HG02981 (cell line): ENCODE results near the gene ZCWPW2.

Experiments used
- ATAC-seq: cut with Tn5 transposase; IDR thresholded peaks from one replicate; pipeline ENCODE4 v1.9.1; 2021; ENCODE audit warnings: mild to moderate bottlenecking, moderate library complexity; ENCODE audit not compliant: unreplicated experiment

Gene ZCWPW2

GRCh38 chr3:28348629-28349468, at the start of gene ZCWPW2, which contains the start of gene AZI2:
ZCWPW2 (plus strand) TSS chr3:28348721; CDS start chr3:28413069, 64,348 bp downstream.
AZI2 (minus strand) TSS chr3:28348824; CDS start chr3:28340617, 8,207 bp downstream.
- peak; percentile 83 for ATAC-seq

- no peak for ATAC-seq
Measured at GRCh38 chr3:28299705-28300104, 48.8 kb upstream of the ZCWPW2 start.

GRCh38 chr3:28300345-28300962, 48.1 kb upstream of the ZCWPW2 start:
- no peak for ATAC-seq

DNA sequence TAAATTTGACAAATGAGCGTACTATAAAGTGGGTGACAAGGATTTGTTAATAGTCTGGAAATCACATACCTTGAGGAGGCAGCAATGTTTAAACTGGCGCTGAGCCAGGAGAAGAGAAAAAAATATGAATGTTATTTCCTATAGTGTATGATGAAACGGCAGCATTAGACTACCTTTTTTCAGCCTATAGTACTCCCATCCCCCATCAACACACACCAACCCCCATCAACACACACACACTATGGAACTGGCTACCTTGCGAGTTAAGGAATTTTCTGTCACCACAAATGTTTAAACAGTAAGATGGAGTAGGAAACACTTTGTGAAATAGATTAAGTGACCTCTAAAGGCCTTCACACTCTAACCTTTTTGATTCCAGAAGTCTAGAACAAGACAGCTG, 46.8 kb upstream of the ZCWPW2 start:
- no peak for ATAC-seq

GRCh38 chr3:28308196-28308595, 40.3 kb upstream of the ZCWPW2 start:
- ATAC-seq = no peak

DNA sequence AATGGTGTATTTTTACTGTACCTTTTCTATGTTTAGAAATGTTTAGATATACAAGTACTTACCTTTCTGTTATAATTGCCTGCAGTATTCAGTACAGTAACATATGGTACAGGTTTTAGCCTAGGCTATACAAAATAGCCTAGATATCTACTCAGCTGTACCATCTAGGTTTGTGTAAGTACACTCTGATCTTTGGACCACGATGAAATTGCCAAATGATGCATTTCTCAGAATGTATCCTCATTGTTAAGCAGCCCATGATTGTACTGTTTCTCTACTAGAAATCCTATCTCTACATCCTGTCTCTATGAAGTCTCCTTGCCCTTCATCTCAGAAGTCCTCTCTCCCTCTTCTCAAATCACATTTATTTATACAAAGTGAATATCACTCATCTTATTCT, 32.8 kb upstream of the ZCWPW2 start:
- no peak for ATAC-seq

DNA sequence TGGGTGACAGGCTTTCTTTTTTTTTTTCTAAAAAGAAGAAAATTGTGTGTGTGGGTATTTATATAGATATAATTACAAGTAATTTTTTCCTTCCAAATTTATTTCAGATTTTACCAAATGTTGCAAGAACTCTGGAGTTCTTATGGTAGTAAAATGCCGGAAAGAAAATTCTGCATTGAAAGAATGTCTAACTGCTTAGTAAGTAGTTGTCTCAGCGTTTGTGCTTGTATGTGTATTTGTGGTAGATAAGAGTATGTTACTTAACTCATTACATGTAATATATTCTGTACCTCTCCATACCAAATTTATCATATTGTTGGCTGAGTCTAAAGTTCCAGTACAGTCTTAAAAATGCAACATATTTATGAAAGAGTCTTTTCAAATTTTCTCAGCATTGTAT, 32.3 kb upstream of the ZCWPW2 start:
- ATAC-seq = no peak

- peak; percentile 95 for ATAC-seq
Measured at GRCh38 chr3:28317438-28318022, 31.0 kb upstream of the ZCWPW2 start.

DNA sequence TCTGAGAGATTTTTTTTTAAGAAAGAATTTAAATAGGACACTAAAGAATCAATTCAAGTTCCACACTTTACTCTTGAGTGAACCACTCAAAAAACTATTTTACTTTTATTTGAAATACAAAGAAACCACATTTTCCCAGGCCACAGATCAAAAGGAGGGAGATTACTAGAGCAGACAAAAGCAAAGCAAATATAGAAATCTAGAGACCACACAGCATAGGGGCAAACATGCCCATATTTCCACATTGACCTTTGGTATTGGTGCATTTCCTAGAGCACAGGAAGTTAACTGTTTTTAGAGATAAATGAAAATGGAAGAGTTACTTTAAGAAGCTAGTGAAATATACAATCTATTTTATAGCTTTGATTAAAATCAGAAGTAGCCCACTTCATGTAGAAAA, 27.5 kb upstream of the ZCWPW2 start:
- no peak for ATAC-seq

GRCh38 chr3:28322464-28322863, 26.1 kb upstream of the ZCWPW2 start:
- no peak for ATAC-seq

GRCh38 chr3:28326458-28326926, 22.0 kb upstream of the ZCWPW2 start:
- peak; percentile 70 for ATAC-seq

GRCh38 chr3:28328188-28329151, 20.1 kb upstream of the ZCWPW2 start:
- ATAC-seq = peak; percentile 38

DNA sequence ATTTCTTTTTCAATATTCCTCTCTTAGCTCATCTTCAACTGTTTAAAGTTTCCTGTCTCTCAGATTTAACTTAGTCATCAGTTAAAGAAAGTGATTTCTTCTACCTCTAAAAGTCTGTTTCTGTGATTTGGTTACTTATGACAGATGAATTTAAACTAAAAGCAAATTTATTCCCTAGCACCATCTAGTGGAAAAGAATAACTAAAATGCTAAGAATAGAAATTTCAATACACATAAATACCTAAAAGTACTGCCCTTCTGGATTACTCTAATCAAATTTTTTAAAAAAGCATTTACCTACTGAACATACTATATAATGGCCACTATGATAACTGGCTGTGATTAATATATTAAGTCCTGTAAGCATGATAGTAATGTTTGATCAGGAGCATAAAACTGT, 14.0 kb upstream of the ZCWPW2 start:
- ATAC-seq = no peak

DNA sequence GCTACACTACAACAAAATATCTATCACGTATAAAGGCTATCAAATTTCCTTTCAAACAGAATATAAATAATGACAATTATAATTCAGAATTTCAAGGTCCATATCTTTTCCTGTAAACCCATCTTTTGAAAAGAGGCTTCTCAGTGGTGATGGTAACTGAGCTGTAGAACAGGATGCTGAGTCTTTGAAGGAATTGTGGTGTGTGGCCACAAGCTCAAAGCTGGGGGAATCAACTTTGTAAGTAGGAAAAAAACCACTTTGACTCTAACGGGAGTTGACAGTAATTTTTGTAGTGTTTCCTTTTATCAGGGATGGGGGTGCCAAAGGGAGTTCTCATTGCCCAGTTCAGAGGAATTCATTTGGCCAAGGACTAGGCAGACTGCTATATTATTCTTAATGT, 13.3 kb upstream of the ZCWPW2 start:
- ATAC-seq = no peak

- no peak for ATAC-seq
Measured at GRCh38 chr3:28337230-28337629, 11.3 kb upstream of the ZCWPW2 start.

DNA sequence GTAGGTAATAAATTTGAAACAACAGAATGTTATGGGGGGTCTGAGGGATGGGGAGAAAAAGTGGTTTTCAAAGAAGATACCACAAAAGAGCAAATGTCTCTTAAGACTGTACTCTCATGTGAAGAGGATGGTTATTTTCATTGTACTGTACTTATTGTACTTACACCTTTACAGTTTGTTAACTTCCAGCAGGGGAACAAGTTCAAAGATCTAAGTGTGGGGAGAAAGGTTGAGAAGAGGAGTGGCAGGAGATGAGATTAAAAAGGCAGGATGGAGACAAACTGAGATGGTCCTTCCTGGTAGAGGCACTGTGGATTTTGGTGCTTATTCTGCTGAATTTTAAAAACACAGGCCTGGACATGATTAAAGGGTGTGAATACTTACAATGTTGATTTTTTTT, 5.4 kb upstream of the ZCWPW2 start:
- no peak for ATAC-seq

DNA sequence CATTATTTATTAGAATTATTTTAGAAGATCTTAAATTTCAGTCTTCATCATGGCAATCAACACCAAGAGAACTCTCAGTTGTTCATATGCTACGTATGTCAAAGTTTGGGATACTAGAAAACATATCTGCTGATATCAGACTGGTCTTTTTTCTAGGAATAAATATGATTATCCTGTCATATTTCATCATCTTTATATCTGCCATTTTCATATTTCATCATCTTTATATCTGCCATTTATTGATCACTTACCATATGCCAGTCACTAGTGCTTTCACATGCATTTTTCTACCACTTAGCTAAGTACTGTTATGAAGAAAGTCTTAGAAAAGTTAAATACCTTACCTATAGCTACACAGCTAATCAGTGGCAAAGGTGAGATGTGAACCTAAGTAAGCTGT, 2.8 kb upstream of the ZCWPW2 start:
- no peak for ATAC-seq

GRCh38 chr3:28347374-28348264, 902 bp upstream of the ZCWPW2 start:
- no peak for ATAC-seq

DNA sequence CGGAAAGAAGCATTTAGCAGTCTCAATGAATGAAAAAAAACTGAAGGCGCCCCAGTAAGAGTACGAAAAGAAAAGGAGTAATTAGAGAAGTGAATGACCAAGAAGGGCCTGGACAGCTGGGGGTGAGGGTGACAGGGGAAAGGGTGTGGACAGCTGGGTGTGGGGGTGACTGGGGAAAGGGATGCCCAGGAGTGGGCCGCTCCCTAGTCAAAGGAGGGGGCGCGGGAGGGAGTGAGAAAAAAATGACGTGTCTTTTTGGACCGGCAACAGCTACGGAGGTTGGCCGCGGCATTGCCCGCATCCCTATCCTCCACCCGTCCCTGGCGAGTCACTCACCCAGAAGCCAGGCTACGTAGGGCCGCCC, 274 bp upstream of the ZCWPW2 start:
- ATAC-seq = no peak
